SK-N-SH (cell line): ENCODE data around the gene JAK1. TPM values are rescaled to one million over a fixed set of nuclear protein-coding genes. Genes with fewer than 3 reads are reported as not detected.

Experiments
- CTCF ChIA-PET: fragments of 300-600, 350-600 bp; formaldehyde crosslinking; extraction: SDS; loops from one replicate; lab custom pipeline; 2021; lab: Yijun Ruan, JAX
- POLR2A ChIA-PET: fragments of 350-600 bp; sonication (Branson Sonifier 250); formaldehyde crosslinking; extraction: SDS; loops from one replicate; lab custom pipeline; 2020; ENCODE audit warnings: antibody characterized with exemption, inconsistent platforms; lab: Yijun Ruan, JAX
- DNase-seq: peaks from one replicate; pipeline ENCODE4 v3.0.0; 2012
- H2AFZ ChIP-seq: fragments of 200-600 bp; sonication (generic); 2 replicates; pipeline ENCODE4 v1.8.1; 2016; ENCODE audit warnings: antibody characterized with exemption, mild to moderate bottlenecking, low read depth
- H3F3A ChIP-seq: fragments of 200-600 bp; sonication (generic); replicated peaks from 2 replicates; pipeline ENCODE3; 2016; ENCODE audit warnings: antibody characterized with exemption, mild to moderate bottlenecking; ENCODE audit not compliant: insufficient read depth
- H3K27ac ChIP-seq, 2 experiments: fragments of 200-500 bp in 1 of 2; fragments of 200-600 bp in 1 of 2; sonication (Bioruptor generic) in 1 of 2; sonication (generic), shearing (Covaris generic) in 1 of 2; 2 replicates each; pipeline versions ENCODE4 v1.5.1 to v1.6.1; 2014 to 2016; ENCODE audit warnings: low read depth in 2 of 2, inconsistent platforms in 1 of 2, low read length in 1 of 2, mild to moderate bottlenecking in 1 of 2, mixed read lengths in 1 of 2
- H3K27me3 ChIP-seq: fragments of 200-600 bp; sonication (generic), shearing (Covaris generic); 2 replicates; pipeline ENCODE4 v1.6.1; 2016; ENCODE audit warnings: mixed run types; ENCODE audit not compliant: insufficient read depth
- H3K36me3 ChIP-seq, 2 experiments: fragments of 200-500 bp in 1 of 2; fragments of 200-600 bp in 1 of 2; sonication (Bioruptor generic) in 1 of 2; sonication (generic) in 1 of 2; replicated peaks in 1 of 2; 2 replicates each; pipeline versions ENCODE3 to v1.5.1; 2014 to 2016; ENCODE audit warnings: low read length in 1 of 2, mild to moderate bottlenecking in 1 of 2; ENCODE audit not compliant: insufficient read depth in 2 of 2, control insufficient read depth in 1 of 2
- H3K4me1 ChIP-seq, 2 experiments: fragments of 200-500 bp in 1 of 2; fragments of 200-600 bp in 1 of 2; sonication (Bioruptor generic) in 1 of 2; sonication (generic), shearing (Covaris generic) in 1 of 2; 2 replicates each; pipeline versions ENCODE4 v1.5.1 to v1.6.1; 2014 to 2016; ENCODE audit warnings: low read depth in 1 of 2, low read length in 1 of 2, mixed run types in 1 of 2; ENCODE audit not compliant: insufficient read depth in 2 of 2, control insufficient read depth in 1 of 2
- H3K4me2 ChIP-seq: fragments of 200-600 bp; sonication (generic), shearing (Covaris generic); 2 replicates; pipeline ENCODE4 v1.6.1; 2017; ENCODE audit warnings: mixed run types
- H3K4me3 ChIP-seq, 2 experiments: fragments of 200-500 bp in 1 of 2; fragments of 200-600 bp in 1 of 2; sonication (Bioruptor generic) in 1 of 2; sonication (generic), shearing (Covaris generic) in 1 of 2; 2 replicates each; pipeline versions ENCODE4 v1.5.1 to v1.8.1; 2014 to 2016; ENCODE audit warnings: low read depth in 2 of 2, inconsistent platforms in 1 of 2, low read length in 1 of 2, mild to moderate bottlenecking in 1 of 2, mixed read lengths in 1 of 2, moderate library complexity in 1 of 2
- H3K79me2 ChIP-seq: fragments of 200-600 bp; sonication (generic); 2 replicates; pipeline ENCODE4 v1.8.1; 2017; ENCODE audit warnings: mild to moderate bottlenecking; ENCODE audit not compliant: insufficient read depth
- H3K9ac ChIP-seq: fragments of 200-600 bp; sonication (generic); 2 replicates; pipeline ENCODE4 v1.6.1; 2017; ENCODE audit warnings: mixed run types
- H3K9me2 ChIP-seq: fragments of 200-600 bp; sonication (generic); 2 replicates; pipeline ENCODE4 v1.6.1; 2017; ENCODE audit warnings: mixed run types
- H3K9me3 ChIP-seq: fragments of 200-600 bp; sonication (generic); 2 replicates; pipeline ENCODE4 v1.6.1; 2017; ENCODE audit warnings: mixed run types, mild to moderate bottlenecking, moderate library complexity
- H4K20me1 ChIP-seq: fragments of 200-600 bp; sonication (generic); 2 replicates; pipeline ENCODE4 v1.6.1; 2017; ENCODE audit warnings: mild to moderate bottlenecking, mixed run types; ENCODE audit not compliant: insufficient read depth
- EZH2phosphoT487 ChIP-seq: fragments of 200-600 bp; sonication (generic); IDR thresholded peaks from 2 replicates; pipeline ENCODE4 v1.6.1; 2017; ENCODE audit warnings: low read depth, mixed run types, mild to moderate bottlenecking, antibody characterized with exemption, moderate library complexity, borderline replicate concordance
- FOSL2 ChIP-seq: IDR thresholded peaks from 2 replicates; pipeline ENCODE4 v1.4.0; 2012; ENCODE audit warnings: low read depth, mild to moderate bottlenecking, moderate library complexity, borderline replicate concordance
- FOXJ3 ChIP-seq: sonication (generic); formaldehyde crosslinking; IDR thresholded peaks from 2 replicates; pipeline ENCODE4 v1.5.1; 2020; ENCODE audit warnings: mild to moderate bottlenecking, missing genetic modification reagents
- FOXM1 ChIP-seq: IDR thresholded peaks from 2 replicates; pipeline ENCODE4 v1.4.0; 2012; ENCODE audit warnings: low read depth, mild to moderate bottlenecking
- JUND ChIP-seq: IDR thresholded peaks from 2 replicates; pipeline ENCODE4 v1.4.0; 2012
- NFIC ChIP-seq: IDR thresholded peaks from 2 replicates; pipeline ENCODE4 v1.4.0; 2012; ENCODE audit warnings: borderline replicate concordance
- RAD21 ChIP-seq: IDR thresholded peaks from 2 replicates; pipeline ENCODE4 v1.6.1; 2012; ENCODE audit warnings: mild to moderate bottlenecking, low read length
- RCOR1 ChIP-seq: fragments of 150-350 bp; IDR thresholded peaks from 2 replicates; pipeline ENCODE4 v1.6.1; 2017; ENCODE audit warnings: antibody characterized with exemption, low read length
- SMC3 ChIP-seq: IDR thresholded peaks from 2 replicates; pipeline ENCODE4 v1.6.1; 2012; ENCODE audit warnings: low read depth, low read length, improper control_type of control experiment
- TAF1 ChIP-seq: IDR thresholded peaks from 2 replicates; pipeline ENCODE4 v1.6.1; 2012; ENCODE audit warnings: low read depth, mild to moderate bottlenecking, low read length, moderate library complexity, borderline replicate concordance
- TCF12 ChIP-seq: IDR thresholded peaks from 2 replicates; pipeline ENCODE4 v1.4.0; 2012
- WGBS: methylation state at CpG from one replicate; pipeline ENCODE4 v1.1.6; 2017; ENCODE audit warnings: low lambda C conversion rate; 5-methylcytosine and 5-hydroxymethylcytosine counted together
- polyA plus RNA-seq, 3 experiments: library from polyadenylated mRNA; depleted of rRNA; stranded (reverse); fragments of >200 nt; gene quantifications; 2 replicates each; pipeline ENCODE4 v1.2.3, GENCODE V29; 2012
- TF ChIP-seq, protein P1 (sequence below): fragments of 200-600 bp; sonication (generic); IDR thresholded peaks from 2 replicates; pipeline ENCODE4 v1.6.1; 2017; ENCODE audit warnings: antibody characterized with exemption, mild to moderate bottlenecking, moderate library complexity
- TF ChIP-seq, protein P2 (sequence below): IDR thresholded peaks from 2 replicates; pipeline ENCODE4 v1.4.0; 2012; ENCODE audit warnings: low read depth
- TF ChIP-seq, protein P3 (sequence below): IDR thresholded peaks from 2 replicates; pipeline ENCODE4 v1.4.0; 2012; ENCODE audit warnings: low read depth, borderline replicate concordance
- TF ChIP-seq, protein P4 (sequence below): fragments of 150-350 bp; IDR thresholded peaks from 2 replicates; pipeline ENCODE4 v1.6.1; 2016; ENCODE audit warnings: mild to moderate bottlenecking, low read depth, low read length

The JAK1 gene
- polyA plus RNA-seq, 1 of the 3 experiments (the other 2 are of a cell fraction), result 47.5 TPM

DNA sequence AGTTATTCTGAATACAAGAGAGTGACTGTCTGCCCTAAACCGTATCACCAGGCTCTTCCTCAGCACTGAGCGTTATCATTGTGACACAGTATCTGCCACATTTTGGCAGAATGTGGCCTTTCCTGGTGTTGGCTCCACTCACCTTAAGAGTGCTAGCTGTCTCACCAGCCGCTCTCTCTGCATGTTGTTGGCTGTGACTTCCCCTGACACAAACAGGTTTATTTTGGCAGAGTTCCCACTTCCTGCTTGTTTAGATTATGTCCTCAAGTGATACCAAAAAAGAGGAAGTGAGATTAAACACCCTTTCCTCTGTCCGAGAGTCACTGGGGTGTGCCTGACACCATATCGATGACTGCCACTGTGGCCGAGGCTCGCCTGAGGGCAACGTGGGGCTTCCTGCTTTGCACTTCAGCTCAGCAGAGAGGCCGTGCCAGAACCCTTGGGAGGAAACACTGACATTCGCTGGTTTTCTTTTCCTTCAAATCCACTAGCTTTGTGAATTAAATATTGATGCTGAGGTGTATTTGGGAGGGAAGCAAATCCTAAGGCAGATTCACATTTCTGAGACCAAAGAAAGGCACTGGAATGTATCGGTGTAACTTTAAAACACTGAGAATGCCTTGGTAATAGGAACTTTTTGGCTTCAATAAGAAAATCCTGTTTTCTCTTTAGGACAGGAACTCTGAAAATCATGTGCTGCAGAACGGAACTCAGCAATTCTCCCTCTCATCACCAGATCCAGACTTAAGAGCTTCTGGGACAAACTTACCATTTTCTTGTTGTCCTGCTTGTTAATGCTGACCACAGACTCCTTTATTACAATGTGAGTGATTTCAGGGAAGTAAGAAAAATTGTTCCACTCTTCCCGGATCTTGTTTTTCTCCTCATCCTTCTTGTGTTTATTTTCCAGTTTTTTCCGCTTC is 102.1 kb downstream of the JAK1 start (continued):
- TF ChIP-seq, protein P1, sequence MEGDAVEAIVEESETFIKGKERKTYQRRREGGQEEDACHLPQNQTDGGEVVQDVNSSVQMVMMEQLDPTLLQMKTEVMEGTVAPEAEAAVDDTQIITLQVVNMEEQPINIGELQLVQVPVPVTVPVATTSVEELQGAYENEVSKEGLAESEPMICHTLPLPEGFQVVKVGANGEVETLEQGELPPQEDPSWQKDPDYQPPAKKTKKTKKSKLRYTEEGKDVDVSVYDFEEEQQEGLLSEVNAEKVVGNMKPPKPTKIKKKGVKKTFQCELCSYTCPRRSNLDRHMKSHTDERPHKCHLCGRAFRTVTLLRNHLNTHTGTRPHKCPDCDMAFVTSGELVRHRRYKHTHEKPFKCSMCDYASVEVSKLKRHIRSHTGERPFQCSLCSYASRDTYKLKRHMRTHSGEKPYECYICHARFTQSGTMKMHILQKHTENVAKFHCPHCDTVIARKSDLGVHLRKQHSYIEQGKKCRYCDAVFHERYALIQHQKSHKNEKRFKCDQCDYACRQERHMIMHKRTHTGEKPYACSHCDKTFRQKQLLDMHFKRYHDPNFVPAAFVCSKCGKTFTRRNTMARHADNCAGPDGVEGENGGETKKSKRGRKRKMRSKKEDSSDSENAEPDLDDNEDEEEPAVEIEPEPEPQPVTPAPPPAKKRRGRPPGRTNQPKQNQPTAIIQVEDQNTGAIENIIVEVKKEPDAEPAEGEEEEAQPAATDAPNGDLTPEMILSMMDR, result no peak

DNA sequence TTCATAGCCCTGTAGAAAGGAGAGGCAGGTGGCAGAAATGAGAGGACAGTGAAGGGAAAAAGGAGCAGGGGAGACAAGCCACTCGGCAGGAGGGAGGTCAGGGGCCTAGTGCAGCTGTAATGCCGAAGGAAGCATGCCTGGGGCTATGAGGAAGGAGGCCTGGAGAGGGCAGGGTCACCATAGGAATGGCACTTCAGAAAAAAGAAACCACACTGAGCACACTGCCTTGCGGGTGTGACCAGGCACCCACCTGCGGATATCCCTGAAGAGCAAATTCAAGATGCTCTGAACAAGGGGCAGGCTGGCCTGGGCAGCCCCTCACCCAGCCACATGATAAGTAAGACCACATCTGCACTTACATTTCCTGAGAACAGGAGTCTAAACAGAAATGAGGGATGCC is 104.7 kb downstream of the JAK1 start:
- no peaks in the 10 kb centered on the region for H3K9me2 ChIP-seq
- DNase-seq, result no peak
- no peaks in the 10 kb centered on the region for H3K9me3 ChIP-seq
- no peaks in the 10 kb centered on the region for H3F3A ChIP-seq
- H3K79me2 ChIP-seq, result no peaks in the 10 kb centered on the region
- no peaks in the 10 kb centered on the region; a peak in 1 of 4 replicates for H3K4me1 ChIP-seq
- 92% methylated on average over 4 of the region's 4 CpGs for WGBS
- no peak overlapping the region for H3K27ac ChIP-seq
- ChIA-PET POLR2A (no interaction called here), CTCF (interaction anchor here (0.8 kb wide), 1 partner anchor 14 kb away, joined by 4 read pairs; no protein-coding TSS in a partner anchor)
- no peaks in the 10 kb centered on the region for H4K20me1 ChIP-seq
- TF ChIP-seq RAD21, result peak; percentile 41
- TF ChIP-seq, protein P1, result peak; percentile 30; the same call in 1 of the 2 replicates
- TF ChIP-seq TAF1, result no peak
- TF ChIP-seq SMC3, result 0 out of 2 replicates have a peak, but pooled peaks have one; percentile 2
- H3K36me3 ChIP-seq, result peaks cover 19 to 59% of the 10 kb centered on the region in 2 experiments
- H2AFZ ChIP-seq, result no peak overlapping the region
- H3K4me3 ChIP-seq, result no peak overlapping the region
- no peaks in the 10 kb centered on the region for H3K27me3 ChIP-seq
- no peak overlapping the region for H3K4me2 ChIP-seq
- H3K9ac ChIP-seq, result no peak overlapping the region

DNA sequence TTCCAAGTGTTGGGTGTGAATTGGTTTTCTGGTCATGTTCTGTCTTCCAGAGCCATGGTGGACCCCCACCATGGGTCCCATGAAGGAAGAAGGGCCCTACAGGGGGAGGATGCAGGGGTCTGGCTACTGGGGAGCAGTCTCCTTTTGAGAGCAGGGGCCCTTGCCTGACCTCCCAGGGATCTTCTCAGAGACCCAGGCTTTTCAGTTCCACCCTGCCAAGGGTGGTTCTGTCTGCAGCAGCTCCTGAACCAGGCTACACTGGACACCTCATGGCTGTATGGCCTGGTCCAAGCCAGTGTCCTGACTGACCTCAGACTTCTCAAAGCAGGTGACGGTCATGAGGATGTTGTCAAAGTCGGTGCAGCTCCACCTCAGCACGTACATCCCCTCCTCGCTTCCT is 109.0 kb downstream of the JAK1 start:
- Histone ChIP-seq H3K27me3 (no peaks in the 10 kb centered on the region), H3K4me1 (no peaks in the 10 kb centered on the region; a peak in 1 of 4 replicates), H3K27ac (no peak overlapping the region), H3K36me3 (peaks cover 45 to 71% of the 10 kb centered on the region in 2 experiments), H2AFZ (no peak overlapping the region), H3F3A (no peaks in the 10 kb centered on the region), H3K9me2 (no peaks in the 10 kb centered on the region), H3K4me2 (no peak overlapping the region), H3K9ac (no peak overlapping the region), H3K9me3 (no peaks in the 10 kb centered on the region), H4K20me1 (no peaks in the 10 kb centered on the region), H3K4me3 (no peak overlapping the region), H3K79me2 (no peaks in the 10 kb centered on the region)
- ChIA-PET CTCF (interaction anchor here (1.0 kb wide), 1 partner anchor 11 kb away, joined by 3 read pairs; no protein-coding TSS in a partner anchor), POLR2A (no interaction called here)
- WGBS, result 98% methylated on average over 4 of the region's 4 CpGs
- no peak for DNase-seq
- TF ChIP-seq, protein P2, sequence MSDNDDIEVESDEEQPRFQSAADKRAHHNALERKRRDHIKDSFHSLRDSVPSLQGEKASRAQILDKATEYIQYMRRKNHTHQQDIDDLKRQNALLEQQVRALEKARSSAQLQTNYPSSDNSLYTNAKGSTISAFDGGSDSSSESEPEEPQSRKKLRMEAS, result no peak
- TF ChIP-seq, protein P3, sequence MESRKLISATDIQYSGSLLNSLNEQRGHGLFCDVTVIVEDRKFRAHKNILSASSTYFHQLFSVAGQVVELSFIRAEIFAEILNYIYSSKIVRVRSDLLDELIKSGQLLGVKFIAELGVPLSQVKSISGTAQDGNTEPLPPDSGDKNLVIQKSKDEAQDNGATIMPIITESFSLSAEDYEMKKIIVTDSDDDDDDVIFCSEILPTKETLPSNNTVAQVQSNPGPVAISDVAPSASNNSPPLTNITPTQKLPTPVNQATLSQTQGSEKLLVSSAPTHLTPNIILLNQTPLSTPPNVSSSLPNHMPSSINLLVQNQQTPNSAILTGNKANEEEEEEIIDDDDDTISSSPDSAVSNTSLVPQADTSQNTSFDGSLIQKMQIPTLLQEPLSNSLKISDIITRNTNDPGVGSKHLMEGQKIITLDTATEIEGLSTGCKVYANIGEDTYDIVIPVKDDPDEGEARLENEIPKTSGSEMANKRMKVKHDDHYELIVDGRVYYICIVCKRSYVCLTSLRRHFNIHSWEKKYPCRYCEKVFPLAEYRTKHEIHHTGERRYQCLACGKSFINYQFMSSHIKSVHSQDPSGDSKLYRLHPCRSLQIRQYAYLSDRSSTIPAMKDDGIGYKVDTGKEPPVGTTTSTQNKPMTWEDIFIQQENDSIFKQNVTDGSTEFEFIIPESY, result no peak
- no peak for TF ChIP-seq EZH2phosphoT487
- no peak for TF ChIP-seq JUND
- no peak for TF ChIP-seq RCOR1
- no peak for TF ChIP-seq TCF12
- no peak for TF ChIP-seq FOXJ3 (CRISPR knock-in tag)
- no peak for TF ChIP-seq FOXM1
- TF ChIP-seq FOSL2, result no peak
- no peak for TF ChIP-seq NFIC
- TF ChIP-seq, protein P4, sequence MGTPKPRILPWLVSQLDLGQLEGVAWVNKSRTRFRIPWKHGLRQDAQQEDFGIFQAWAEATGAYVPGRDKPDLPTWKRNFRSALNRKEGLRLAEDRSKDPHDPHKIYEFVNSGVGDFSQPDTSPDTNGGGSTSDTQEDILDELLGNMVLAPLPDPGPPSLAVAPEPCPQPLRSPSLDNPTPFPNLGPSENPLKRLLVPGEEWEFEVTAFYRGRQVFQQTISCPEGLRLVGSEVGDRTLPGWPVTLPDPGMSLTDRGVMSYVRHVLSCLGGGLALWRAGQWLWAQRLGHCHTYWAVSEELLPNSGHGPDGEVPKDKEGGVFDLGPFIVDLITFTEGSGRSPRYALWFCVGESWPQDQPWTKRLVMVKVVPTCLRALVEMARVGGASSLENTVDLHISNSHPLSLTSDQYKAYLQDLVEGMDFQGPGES, result no peak
